GM13977 (cell line): Measurements from ENCODE around the gene ANKRD50.

Experiments
- DNase-seq: peaks from one replicate; pipeline ENCODE4 v3.0.0; 2012; ENCODE audit warnings: low spot score
- in situ Hi-C: fragments of 300-500 bp; cut with MboI; formaldehyde crosslinking; loops from one replicate; pipeline ENCODE4 v1.12.0; 2022; ENCODE audit warnings: low sequenced_read_pairs, low pct_unique_long_range_greater_than_20kb, mixed read lengths, inconsistent platforms; ENCODE audit not compliant: unreplicated experiment
- TF ChIP-seq, protein P1 (sequence below): IDR thresholded peaks from 2 replicates; pipeline ENCODE4 v1.5.1; 2012; ENCODE audit warnings: mild to moderate bottlenecking, control low read depth; ENCODE audit not compliant: insufficient read depth; ENCODE audit errors: extremely low read depth, missing control alignments

Gene ANKRD50, protein sequence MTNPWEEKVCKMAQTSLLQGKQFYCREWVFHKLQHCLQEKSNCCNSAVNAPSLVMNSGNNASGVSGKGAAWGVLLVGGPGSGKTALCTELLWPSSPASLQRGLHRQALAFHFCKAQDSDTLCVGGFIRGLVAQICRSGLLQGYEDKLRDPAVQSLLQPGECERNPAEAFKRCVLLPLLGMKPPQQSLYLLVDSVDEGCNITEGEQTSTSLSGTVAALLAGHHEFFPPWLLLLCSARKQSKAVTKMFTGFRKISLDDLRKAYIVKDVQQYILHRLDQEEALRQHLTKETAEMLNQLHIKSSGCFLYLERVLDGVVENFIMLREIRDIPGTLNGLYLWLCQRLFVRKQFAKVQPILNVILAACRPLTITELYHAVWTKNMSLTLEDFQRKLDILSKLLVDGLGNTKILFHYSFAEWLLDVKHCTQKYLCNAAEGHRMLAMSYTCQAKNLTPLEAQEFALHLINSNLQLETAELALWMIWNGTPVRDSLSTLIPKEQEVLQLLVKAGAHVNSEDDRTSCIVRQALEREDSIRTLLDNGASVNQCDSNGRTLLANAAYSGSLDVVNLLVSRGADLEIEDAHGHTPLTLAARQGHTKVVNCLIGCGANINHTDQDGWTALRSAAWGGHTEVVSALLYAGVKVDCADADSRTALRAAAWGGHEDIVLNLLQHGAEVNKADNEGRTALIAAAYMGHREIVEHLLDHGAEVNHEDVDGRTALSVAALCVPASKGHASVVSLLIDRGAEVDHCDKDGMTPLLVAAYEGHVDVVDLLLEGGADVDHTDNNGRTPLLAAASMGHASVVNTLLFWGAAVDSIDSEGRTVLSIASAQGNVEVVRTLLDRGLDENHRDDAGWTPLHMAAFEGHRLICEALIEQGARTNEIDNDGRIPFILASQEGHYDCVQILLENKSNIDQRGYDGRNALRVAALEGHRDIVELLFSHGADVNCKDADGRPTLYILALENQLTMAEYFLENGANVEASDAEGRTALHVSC (N-terminal part only)

GRCh38 chr4:124712372-124713184 lies at the start of gene ANKRD50:
Gene ANKRD50 (minus strand): TSS chr4:124712732. CDS start chr4:124710511, 2,221 bp downstream.
- DNase-seq: peak; percentile 91
- TF ChIP-seq, protein P1, sequence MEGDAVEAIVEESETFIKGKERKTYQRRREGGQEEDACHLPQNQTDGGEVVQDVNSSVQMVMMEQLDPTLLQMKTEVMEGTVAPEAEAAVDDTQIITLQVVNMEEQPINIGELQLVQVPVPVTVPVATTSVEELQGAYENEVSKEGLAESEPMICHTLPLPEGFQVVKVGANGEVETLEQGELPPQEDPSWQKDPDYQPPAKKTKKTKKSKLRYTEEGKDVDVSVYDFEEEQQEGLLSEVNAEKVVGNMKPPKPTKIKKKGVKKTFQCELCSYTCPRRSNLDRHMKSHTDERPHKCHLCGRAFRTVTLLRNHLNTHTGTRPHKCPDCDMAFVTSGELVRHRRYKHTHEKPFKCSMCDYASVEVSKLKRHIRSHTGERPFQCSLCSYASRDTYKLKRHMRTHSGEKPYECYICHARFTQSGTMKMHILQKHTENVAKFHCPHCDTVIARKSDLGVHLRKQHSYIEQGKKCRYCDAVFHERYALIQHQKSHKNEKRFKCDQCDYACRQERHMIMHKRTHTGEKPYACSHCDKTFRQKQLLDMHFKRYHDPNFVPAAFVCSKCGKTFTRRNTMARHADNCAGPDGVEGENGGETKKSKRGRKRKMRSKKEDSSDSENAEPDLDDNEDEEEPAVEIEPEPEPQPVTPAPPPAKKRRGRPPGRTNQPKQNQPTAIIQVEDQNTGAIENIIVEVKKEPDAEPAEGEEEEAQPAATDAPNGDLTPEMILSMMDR: no peak
- in situ Hi-C loops: no loop called here

DNA sequence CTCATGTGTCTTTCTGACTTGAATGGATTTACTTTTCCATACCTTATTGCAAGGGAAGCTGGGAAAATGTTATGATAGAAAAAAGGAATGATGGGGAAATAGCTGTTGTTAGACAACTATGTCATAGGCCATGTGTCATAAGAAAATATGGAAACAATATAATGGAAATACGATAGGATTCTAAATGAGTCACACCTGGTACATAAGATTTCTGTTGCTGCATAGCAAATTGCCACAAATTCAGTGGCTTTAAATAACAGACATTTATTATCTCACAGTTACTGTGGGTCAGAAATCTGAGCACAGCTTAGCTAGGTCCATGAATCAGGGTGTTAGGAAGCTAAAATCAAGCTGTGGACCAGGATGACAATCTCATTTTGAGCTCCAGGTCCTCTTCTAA lies 44.6 kb upstream of the ANKRD50 start:
- in situ Hi-C loops: no loop called here
- no peak for DNase-seq
- TF ChIP-seq, protein P1: no peak

- TF ChIP-seq, protein P1: no peak
- in situ Hi-C loops: no loop called here
- DNase-seq: no peak
These were observed 42.1 kb upstream of the ANKRD50 start for GRCh38 chr4:124754681-124755080.

DNA sequence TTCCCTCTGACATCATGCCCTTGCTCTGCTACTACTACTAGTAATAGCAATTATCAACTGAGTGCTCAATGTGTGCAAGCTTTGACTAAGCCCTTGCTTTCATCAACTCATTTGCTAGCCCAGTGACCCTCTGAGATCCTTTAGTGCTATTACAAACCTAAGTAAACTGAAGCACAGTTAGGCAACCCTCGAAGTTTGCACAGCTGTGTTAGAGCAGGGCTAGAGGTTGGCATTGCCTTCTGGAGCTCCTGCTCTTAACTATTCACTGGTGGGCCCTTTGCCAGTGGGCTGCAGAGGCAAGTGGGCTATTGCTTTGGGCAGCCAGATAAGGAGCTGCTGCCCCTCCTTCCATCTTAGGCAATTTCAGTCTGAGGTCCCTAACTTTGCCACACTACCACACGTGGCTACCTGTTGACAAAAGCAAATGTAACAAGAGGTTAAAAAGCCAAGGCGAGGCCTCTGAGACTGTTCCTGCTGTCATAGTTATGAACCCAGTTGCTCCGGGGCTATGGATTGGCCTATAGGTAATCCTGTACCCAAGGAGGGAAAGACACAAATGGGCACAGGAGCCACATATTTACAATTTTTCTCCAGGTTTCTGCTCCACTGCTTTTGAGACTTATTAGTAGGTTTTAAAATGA lies 41.5 kb upstream of the ANKRD50 start:
- no peak for DNase-seq
- TF ChIP-seq, protein P1: no peak
- in situ Hi-C loops: no loop called here

GRCh38 chr4:124749421-124749820 lies 36.9 kb upstream of the ANKRD50 start:
- in situ Hi-C loops: no loop called here
- TF ChIP-seq, protein P1: no peak
- no peak for DNase-seq
